Brain microvascular endothelial cell (primary cell): Measurements from ENCODE around the gene AFG1L.
"Not testable (repeated sequence)": the region's sequence is repeated elsewhere in the genome, so short reads cannot be mapped to it uniquely, and the experiment has no call there.

ENCODE experiments used
- DNase-seq: peaks from one replicate; pipeline ENCODE4 v3.0.0-alpha.2; 2020
- H3K27ac ChIP-seq: fragments of 250-450 bp; sonication (Bioruptor Pico); 2 replicates; pipeline ENCODE4 v1.5.1; 2020; ENCODE audit warnings: mild to moderate bottlenecking, moderate library complexity
- H3K27me3 ChIP-seq: fragments of 250-450 bp; sonication (Bioruptor Pico); replicated peaks from 2 replicates; pipeline ENCODE4 v1.5.1; 2020; ENCODE audit warnings: mild to moderate bottlenecking
- H3K36me3 ChIP-seq: fragments of 250-450 bp; sonication (Bioruptor Pico); replicated peaks from 2 replicates; pipeline ENCODE4 v1.5.1; 2020; ENCODE audit warnings: mild to moderate bottlenecking
- H3K4me3 ChIP-seq: 2 replicates; pipeline ENCODE4 v1.5.1; 2011; ENCODE audit warnings: low read depth, mild to moderate bottlenecking, control low read depth, low read length, moderate library complexity
- CTCF ChIP-seq: IDR thresholded peaks from 2 replicates; pipeline ENCODE4 v1.5.1; 2011; ENCODE audit warnings: low read depth, mild to moderate bottlenecking, moderate library complexity, low read length, control low read depth, inconsistent platforms; ENCODE audit errors: missing control alignments
- in situ Hi-C: cut with HindIII; loops from 2 replicates; pipeline ENCODE4 v1.10.0; 2017; ENCODE audit warnings: low sequenced_read_pairs, low pct_ligation_motif_present

AFG1L gene

GRCh38 chr6:108560463-108561308 lies 265.8 kb downstream of the AFG1L start, which contains the start of gene FOXO3:
TSS of gene FOXO3 (plus strand) at chr6:108560917. CDS start at chr6:108561209, 292 bp downstream.
- Histone ChIP-seq H3K27me3 (no peaks in the 10 kb centered on the region), H3K36me3 (no peaks in the 10 kb centered on the region), H3K4me3 (peak within 1 kb of the TSS; percentile 85), H3K27ac (peak within 1 kb of the TSS; percentile 71)
- peak; percentile 68 for DNase-seq
- peak; percentile 12 for TF ChIP-seq CTCF
- in situ Hi-C loops, result no loop called here

DNA sequence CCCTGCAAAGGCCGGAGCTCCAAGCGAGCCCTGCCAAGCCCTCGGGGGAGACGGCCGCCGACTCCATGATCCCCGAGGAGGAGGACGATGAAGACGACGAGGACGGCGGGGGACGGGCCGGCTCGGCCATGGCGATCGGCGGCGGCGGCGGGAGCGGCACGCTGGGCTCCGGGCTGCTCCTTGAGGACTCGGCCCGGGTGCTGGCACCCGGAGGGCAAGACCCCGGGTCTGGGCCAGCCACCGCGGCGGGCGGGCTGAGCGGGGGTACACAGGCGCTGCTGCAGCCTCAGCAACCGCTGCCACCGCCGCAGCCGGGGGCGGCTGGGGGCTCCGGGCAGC lies 266.4 kb downstream of the AFG1L start:
- DNase-seq, H3K36me3 ChIP-seq, in situ Hi-C loops, H3K27me3 ChIP-seq: not testable (repeated sequence)
- Histone ChIP-seq H3K4me3 (peak overlapping the region; percentile 85), H3K27ac (peak overlapping the region; percentile 71)

- H3K27ac ChIP-seq, result no peak overlapping the region
- no peaks in the 10 kb centered on the region for H3K27me3 ChIP-seq
Observed at GRCh38 chr6:108561742-108562502, 267.1 kb downstream of the AFG1L start.

GRCh38 chr6:108562503-108562993 lies 267.7 kb downstream of the AFG1L start:
- peak; percentile 14 for TF ChIP-seq CTCF
- Histone ChIP-seq H3K36me3 (no peaks in the 10 kb centered on the region), H3K27me3 (no peaks in the 10 kb centered on the region), H3K4me3 (peak overlapping the region; percentile 85), H3K27ac (no peak overlapping the region)
- in situ Hi-C loops, result no loop called here
- peak; percentile 47 for DNase-seq

More at GRCh38 chr6:108561742-108562502, 267.1 kb downstream of the AFG1L start:
- H3K36me3 ChIP-seq, result no peaks in the 10 kb centered on the region
- in situ Hi-C loops, result no loop called here
- peak overlapping the region; percentile 85 for H3K4me3 ChIP-seq
- no peak for DNase-seq
- no peak for TF ChIP-seq CTCF

GRCh38 chr6:108563292-108563691 lies 268.4 kb downstream of the AFG1L start:
- Histone ChIP-seq H3K36me3 (no peaks in the 10 kb centered on the region), H3K4me3 (peak overlapping the region; percentile 85), H3K27me3 (no peaks in the 10 kb centered on the region), H3K27ac (no peak overlapping the region)
- DNase-seq, result no peak
- no peak for TF ChIP-seq CTCF
- in situ Hi-C loops, result no loop called here

- peak; percentile 88 for DNase-seq
- Histone ChIP-seq H3K36me3 (no peaks in the 10 kb centered on the region), H3K27me3 (no peaks in the 10 kb centered on the region), H3K27ac (peak overlapping the region; percentile 57), H3K4me3 (peak overlapping the region; percentile 22)
- TF ChIP-seq CTCF, result no peak
- in situ Hi-C loops, result no loop called here
Observed at GRCh38 chr6:108564178-108564577, 269.3 kb downstream of the AFG1L start.
